Activated CD8-positive, alpha-beta memory T cell treated with anti-CD3 and anti-CD28 coated beads, Interleukin-2, amount 50 U/mL, for 24 hours (primary cell): ENCODE measurements around the gene SMIM43.
"Not testable (repeated sequence)": the region's sequence is repeated elsewhere in the genome, so short reads cannot be mapped to it uniquely, and the experiment has no call there.

ENCODE experiments used
- DNase-seq: peaks from one replicate; pipeline ENCODE4 v3.0.0-alpha.2; 2020; ENCODE audit errors: extremely low read depth

SMIM43 gene

GRCh38 chr4:121783210-121783609 is 18.2 kb upstream of the SMIM43 start:
- no peak for DNase-seq

- DNase-seq: no peak
These were observed 14.1 kb upstream of the SMIM43 start for GRCh38 chr4:121778991-121779628.

- DNase-seq: no peak
These were observed 12.7 kb upstream of the SMIM43 start for GRCh38 chr4:121777625-121778024.

GRCh38 chr4:121776610-121777401 is 11.8 kb upstream of the SMIM43 start:
- no peak for DNase-seq

GRCh38 chr4:121773883-121774282 is 8.9 kb upstream of the SMIM43 start:
- no peak for DNase-seq

GRCh38 chr4:121771869-121772268 is 6.9 kb upstream of the SMIM43 start:
- DNase-seq: no peak

- DNase-seq: no peak
These were observed 4.4 kb upstream of the SMIM43 start for GRCh38 chr4:121769341-121769740.

GRCh38 chr4:121767166-121767565 is 2.2 kb upstream of the SMIM43 start:
- no peak for DNase-seq

- no peak for DNase-seq
These were observed 1.1 kb upstream of the SMIM43 start for GRCh38 chr4:121765971-121766538.

- no peak for DNase-seq
These were observed 373 bp upstream of the SMIM43 start for GRCh38 chr4:121765368-121765705.

GRCh38 chr4:121764303-121764701 is 662 bp downstream of the SMIM43 start:
- no peak for DNase-seq

GRCh38 chr4:121760205-121760604 is 4.8 kb downstream of the SMIM43 start:
- no peak for DNase-seq

- no peak for DNase-seq
These were observed 5.9 kb downstream of the SMIM43 start for GRCh38 chr4:121758925-121759568.

GRCh38 chr4:121752142-121752541 is 12.8 kb downstream of the SMIM43 start:
- DNase-seq: not testable (repeated sequence)

GRCh38 chr4:121749225-121749624 is 15.7 kb downstream of the SMIM43 start:
- no peak for DNase-seq

GRCh38 chr4:121742794-121743193 is 22.2 kb downstream of the SMIM43 start:
- no peak for DNase-seq

GRCh38 chr4:121741751-121742150 is 23.2 kb downstream of the SMIM43 start:
- DNase-seq: no peak

- no peak for DNase-seq
These were observed 24.1 kb downstream of the SMIM43 start for GRCh38 chr4:121740796-121741409.

GRCh38 chr4:121739575-121739974 is 25.4 kb downstream of the SMIM43 start:
- no peak for DNase-seq

- no peak for DNase-seq
These were observed 26.0 kb downstream of the SMIM43 start for GRCh38 chr4:121738780-121739535.

GRCh38 chr4:121737846-121738554 is 27.0 kb downstream of the SMIM43 start:
- no peak for DNase-seq
